ENCODE results near the gene B4GALT2.
A peak's percentile ranks its signal among the peaks of the same experiment; 100 is the strongest.

Gene B4GALT2

GRCh38 chr1:43947061-43947873, 31.7 kb upstream of the B4GALT2 start:
- no peaks in the 10 kb centered on the region for H3K9me3 ChIP-seq (replicated peaks in 1 of 2; ENCODE audit: control insufficient read depth in 2 of 2, insufficient read depth in 1 of 2, low read depth in 1 of 2, low read length in 2 of 2)
- peak overlapping the region; percentile 56 for H2BK15ac ChIP-seq (ENCODE audit: low read length)
- H4K8ac ChIP-seq (ENCODE audit: low read depth, low read length): no peak overlapping the region
- peak overlapping the region; percentile 89 for H3K14ac ChIP-seq (ENCODE audit: low read length)
- H3K18ac ChIP-seq (ENCODE audit: low read length): peak overlapping the region; percentile 93
- no peaks in the 10 kb centered on the region for H3K27me3 ChIP-seq (ENCODE audit: control insufficient read depth in 3 of 3, insufficient read depth in 3 of 3, low read depth in 1 of 3, low read length in 3 of 3)
- H2AFZ ChIP-seq (ENCODE audit: low read length): peak overlapping the region; percentile 99
- peak overlapping the region; percentile 83 to 89 for H3K4me3 ChIP-seq (ENCODE audit: low read length in 2 of 2)
- peak overlapping the region; percentile 76 for H2AK5ac ChIP-seq (ENCODE audit: low read depth, low read length)
- no peak for DNase-seq (ENCODE audit: low spot score)
- H4K91ac ChIP-seq (ENCODE audit: low read depth, low read length, poor library complexity): no peak overlapping the region
- WGBS, 2 donors (ENCODE audit: extremely low coverage in 2 of 2, insufficient read length in 2 of 2, insufficient replicate concordance in 1 of 2): no CpG with 5 or more reads among the region's 27 CpGs
- no peak overlapping the region for H2BK120ac ChIP-seq (ENCODE audit: low read depth, low read length)
- H3K36me3 ChIP-seq (replicated peaks in 1 of 2; ENCODE audit: control insufficient read depth in 2 of 2, insufficient read depth in 2 of 2, low read length in 2 of 2): peaks cover 5 to 17% of the 10 kb centered on the region in 2 donors
- H3K4me1 ChIP-seq (ENCODE audit: control insufficient read depth in 2 of 2, insufficient read depth in 1 of 2, low read depth in 1 of 2, low read length in 2 of 2): peaks cover 9 to 11% of the 10 kb centered on the region in 2 donors
- peaks cover 3% of the 10 kb centered on the region for H3K79me1 ChIP-seq (ENCODE audit: low read depth, low read length)
- peak overlapping the region; percentile 97 for H2BK5ac ChIP-seq (ENCODE audit: low read length)
- H2BK12ac ChIP-seq (ENCODE audit: low read length): peak overlapping the region; percentile 11
- peak overlapping the region; percentile 95 for H3K4me2 ChIP-seq (ENCODE audit: insufficient read depth, low read length, poor library complexity, severe bottlenecking)
- H3K23ac ChIP-seq (ENCODE audit: low read depth, low read length, poor library complexity): peak overlapping the region; percentile 89
- H3K9ac ChIP-seq (ENCODE audit: low read depth, low read length, poor library complexity): peak overlapping the region; percentile 93
- peak overlapping the region; percentile 77 for H3K4ac ChIP-seq (ENCODE audit: low read length)
- H3K27ac ChIP-seq (replicated peaks; ENCODE audit: low read length): no peak overlapping the region

- no peak overlapping the region for H2AFZ ChIP-seq (ENCODE audit: low read length)
- no peak overlapping the region for H4K91ac ChIP-seq (ENCODE audit: low read depth, low read length, poor library complexity)
- no CpG with 5 or more reads among the region's 3 CpGs for WGBS, 2 donors (ENCODE audit: extremely low coverage in 2 of 2, insufficient read length in 2 of 2, insufficient replicate concordance in 1 of 2)
- H3K4ac ChIP-seq (ENCODE audit: low read length): no peak overlapping the region
- no peaks in the 10 kb centered on the region for H3K27me3 ChIP-seq (ENCODE audit: control insufficient read depth in 3 of 3, insufficient read depth in 3 of 3, low read depth in 1 of 3, low read length in 3 of 3)
- no peak overlapping the region for H3K23ac ChIP-seq (ENCODE audit: low read depth, low read length, poor library complexity)
- H3K4me3 ChIP-seq (ENCODE audit: low read length in 2 of 2): peak overlapping the region; percentile 83 to 89
- H2AK5ac ChIP-seq (ENCODE audit: low read depth, low read length): no peak overlapping the region
- no peak for DNase-seq (ENCODE audit: low spot score)
- H3K18ac ChIP-seq (ENCODE audit: low read length): no peak overlapping the region
- H3K9me3 ChIP-seq (replicated peaks in 1 of 2; ENCODE audit: control insufficient read depth in 2 of 2, insufficient read depth in 1 of 2, low read depth in 1 of 2, low read length in 2 of 2): no peaks in the 10 kb centered on the region
- peaks cover 5 to 17% of the 10 kb centered on the region in 2 donors for H3K36me3 ChIP-seq (replicated peaks in 1 of 2; ENCODE audit: control insufficient read depth in 2 of 2, insufficient read depth in 2 of 2, low read length in 2 of 2)
- H2BK15ac ChIP-seq (ENCODE audit: low read length): no peak overlapping the region
- no peak overlapping the region for H2BK12ac ChIP-seq (ENCODE audit: low read length)
- H3K14ac ChIP-seq (ENCODE audit: low read length): no peak overlapping the region
- H2BK120ac ChIP-seq (ENCODE audit: low read depth, low read length): no peak overlapping the region
- H4K8ac ChIP-seq (ENCODE audit: low read depth, low read length): no peak overlapping the region
- H2BK5ac ChIP-seq (ENCODE audit: low read length): no peak overlapping the region
- peaks cover 3% of the 10 kb centered on the region for H3K79me1 ChIP-seq (ENCODE audit: low read depth, low read length)
- no peak overlapping the region for H3K4me2 ChIP-seq (ENCODE audit: insufficient read depth, low read length, poor library complexity, severe bottlenecking)
- H3K9ac ChIP-seq (ENCODE audit: low read depth, low read length, poor library complexity): no peak overlapping the region
- peaks cover 11 to 12% of the 10 kb centered on the region in 2 donors for H3K4me1 ChIP-seq (ENCODE audit: control insufficient read depth in 2 of 2, insufficient read depth in 1 of 2, low read depth in 1 of 2, low read length in 2 of 2)
- H3K27ac ChIP-seq (replicated peaks; ENCODE audit: low read length): no peak overlapping the region
Observed at GRCh38 chr1:43947874-43948437, 31.1 kb upstream of the B4GALT2 start.

GRCh38 chr1:43949678-43950077, 29.3 kb upstream of the B4GALT2 start:
- H3K4me1 ChIP-seq (ENCODE audit: control insufficient read depth in 2 of 2, insufficient read depth in 1 of 2, low read depth in 1 of 2, low read length in 2 of 2): peaks cover 11 to 18% of the 10 kb centered on the region in 2 donors
- H2BK12ac ChIP-seq (ENCODE audit: low read length): no peak overlapping the region
- no peak overlapping the region for H3K18ac ChIP-seq (ENCODE audit: low read length)
- no peak overlapping the region for H3K4me2 ChIP-seq (ENCODE audit: insufficient read depth, low read length, poor library complexity, severe bottlenecking)
- WGBS, 2 donors (ENCODE audit: extremely low coverage in 2 of 2, insufficient read length in 2 of 2, insufficient replicate concordance in 1 of 2): no CpG with 5 or more reads among the region's 13 CpGs
- peaks cover 5% of the 10 kb centered on the region for H3K79me1 ChIP-seq (ENCODE audit: low read depth, low read length)
- no peak overlapping the region for H2AK5ac ChIP-seq (ENCODE audit: low read depth, low read length)
- H3K36me3 ChIP-seq (replicated peaks in 1 of 2; ENCODE audit: control insufficient read depth in 2 of 2, insufficient read depth in 2 of 2, low read length in 2 of 2): peaks cover 5 to 17% of the 10 kb centered on the region in 2 donors
- peak overlapping the region; percentile 64 for H4K91ac ChIP-seq (ENCODE audit: low read depth, low read length, poor library complexity)
- no peaks in the 10 kb centered on the region for H3K9me3 ChIP-seq (replicated peaks in 1 of 2; ENCODE audit: control insufficient read depth in 2 of 2, insufficient read depth in 1 of 2, low read depth in 1 of 2, low read length in 2 of 2)
- H2BK15ac ChIP-seq (ENCODE audit: low read length): no peak overlapping the region
- no peak overlapping the region for H3K27ac ChIP-seq (replicated peaks; ENCODE audit: low read length)
- no peaks in the 10 kb centered on the region for H3K27me3 ChIP-seq (ENCODE audit: control insufficient read depth in 3 of 3, insufficient read depth in 3 of 3, low read depth in 1 of 3, low read length in 3 of 3)
- no peak overlapping the region for H2BK5ac ChIP-seq (ENCODE audit: low read length)
- no peak overlapping the region for H3K14ac ChIP-seq (ENCODE audit: low read length)
- no peak for DNase-seq (ENCODE audit: low spot score)
- no peak overlapping the region for H2AFZ ChIP-seq (ENCODE audit: low read length)
- H3K4ac ChIP-seq (ENCODE audit: low read length): peak overlapping the region; percentile 7
- no peak overlapping the region for H2BK120ac ChIP-seq (ENCODE audit: low read depth, low read length)
- no peak overlapping the region for H4K8ac ChIP-seq (ENCODE audit: low read depth, low read length)
- H3K23ac ChIP-seq (ENCODE audit: low read depth, low read length, poor library complexity): peak overlapping the region; percentile 40
- peak overlapping the region; percentile 61 for H3K9ac ChIP-seq (ENCODE audit: low read depth, low read length, poor library complexity)
- no peak overlapping the region for H3K4me3 ChIP-seq (ENCODE audit: low read length in 2 of 2)
